H9 (cell line): ENCODE results near the gene OR2D2. TPM values are rescaled to one million over a fixed set of nuclear protein-coding genes. Genes with fewer than 3 reads are reported as not detected.
"Not testable (repeated sequence)": the region's sequence is repeated elsewhere in the genome, so short reads cannot be mapped to it uniquely, and the experiment has no call there.

Source experiments
- DNase-seq: peaks from one replicate; pipeline ENCODE4 v3.0.0-alpha.2; 2017
- H2AFZ ChIP-seq: one replicate; pipeline ENCODE4 v1.6.1; 2013; ENCODE audit warnings: mild to moderate bottlenecking, low read length, control low read depth, moderate library complexity
- H2AK5ac ChIP-seq: 2 replicates; pipeline ENCODE4 v1.6.1; 2013; ENCODE audit warnings: low read length, control low read depth, mixed read lengths; ENCODE audit not compliant: insufficient read length
- H2BK120ac ChIP-seq: one replicate; pipeline ENCODE4 v1.6.1; 2013; ENCODE audit warnings: low read depth, mild to moderate bottlenecking, low read length, control low read depth, inconsistent platforms; ENCODE audit not compliant: poor library complexity, severe bottlenecking
- H2BK12ac ChIP-seq: 2 replicates; pipeline ENCODE4 v1.6.1; 2013; ENCODE audit warnings: low read length, control low read depth, mixed read lengths, low read depth; ENCODE audit not compliant: insufficient read length
- H2BK15ac ChIP-seq: 2 replicates; pipeline ENCODE4 v1.6.1; 2013; ENCODE audit warnings: low read depth, low read length, control low read depth
- H2BK20ac ChIP-seq: one replicate; pipeline ENCODE4 v1.6.1; 2013; ENCODE audit warnings: low read depth, mild to moderate bottlenecking, low read length, control low read depth, inconsistent platforms; ENCODE audit not compliant: poor library complexity, severe bottlenecking
- H2BK5ac ChIP-seq: 2 replicates; pipeline ENCODE4 v1.6.1; 2013; ENCODE audit warnings: low read length, control low read depth, mixed read lengths; ENCODE audit not compliant: insufficient read length
- H3K14ac ChIP-seq: 2 replicates; pipeline ENCODE4 v1.6.1; 2013; ENCODE audit warnings: low read length, control low read depth; ENCODE audit not compliant: insufficient read depth
- H3K18ac ChIP-seq: 2 replicates; pipeline ENCODE4 v1.6.1; 2013; ENCODE audit warnings: low read depth, mild to moderate bottlenecking, mixed read lengths, low read length, control low read depth; ENCODE audit not compliant: insufficient read length
- H3K23ac ChIP-seq: 2 replicates; pipeline ENCODE4 v1.6.1; 2013; ENCODE audit warnings: low read length, control low read depth, mixed read lengths, low read depth; ENCODE audit not compliant: insufficient read length
- H3K23me2 ChIP-seq: 2 replicates; pipeline ENCODE4 v1.6.1; 2013; ENCODE audit warnings: low read depth, mild to moderate bottlenecking, mixed read lengths, low read length, control low read depth; ENCODE audit not compliant: insufficient read length, poor library complexity, severe bottlenecking
- H3K27ac ChIP-seq: 2 replicates; pipeline ENCODE4 v1.5.1; 2013; ENCODE audit warnings: low read length, control low read depth, mixed read lengths, low read depth; ENCODE audit not compliant: insufficient read length
- H3K27me3 ChIP-seq: 2 replicates; pipeline ENCODE4 v1.6.1; 2013; ENCODE audit warnings: low read length, control low read depth, inconsistent platforms; ENCODE audit not compliant: insufficient read depth
- H3K4ac ChIP-seq: 2 replicates; pipeline ENCODE4 v1.6.1; 2013; ENCODE audit warnings: low read depth, mild to moderate bottlenecking, control low read depth, inconsistent platforms, low read length, moderate library complexity
- H3K4me1 ChIP-seq: 2 replicates; pipeline ENCODE4 v1.6.1; 2013; ENCODE audit warnings: low read length, control low read depth, inconsistent platforms; ENCODE audit not compliant: insufficient read depth
- H3K4me2 ChIP-seq: 2 replicates; pipeline ENCODE4 v1.6.1; 2013; ENCODE audit warnings: low read length, control low read depth, mixed read lengths; ENCODE audit not compliant: insufficient read length, insufficient read depth
- H3K56ac ChIP-seq: 2 replicates; pipeline ENCODE4 v1.6.1; 2013; ENCODE audit warnings: low read depth, mild to moderate bottlenecking, mixed read lengths, low read length, control low read depth; ENCODE audit not compliant: insufficient read length
- H3K79me1 ChIP-seq: 2 replicates; pipeline ENCODE4 v1.6.1; 2013; ENCODE audit warnings: low read depth, mild to moderate bottlenecking, moderate library complexity, low read length, control low read depth, inconsistent platforms; ENCODE audit not compliant: insufficient read depth, poor library complexity, severe bottlenecking
- H3K79me2 ChIP-seq: 2 replicates; pipeline ENCODE4 v1.6.1; 2013; ENCODE audit warnings: low read length, control low read depth, inconsistent platforms; ENCODE audit not compliant: insufficient read depth
- H3K9ac ChIP-seq: 2 replicates; pipeline ENCODE4 v1.6.1; 2013; ENCODE audit warnings: low read length, control low read depth, mixed read lengths; ENCODE audit not compliant: insufficient read length; ENCODE audit errors: extremely low read depth
- H3K9me3 ChIP-seq: one replicate; pipeline ENCODE4 v1.6.1; 2013; ENCODE audit warnings: low read depth, low read length, inconsistent platforms; ENCODE audit not compliant: control insufficient read depth
- H3T11ph ChIP-seq: one replicate; pipeline ENCODE4 v1.6.1; 2013; ENCODE audit warnings: mild to moderate bottlenecking, low read length, control low read depth, inconsistent platforms
- H4K20me1 ChIP-seq: one replicate; pipeline ENCODE4 v1.6.1; 2013; ENCODE audit not compliant: control insufficient read depth, insufficient read length, insufficient read depth
- H4K5ac ChIP-seq: 2 replicates; pipeline ENCODE4 v1.6.1; 2013; ENCODE audit warnings: low read depth, mild to moderate bottlenecking, mixed read lengths, low read length, control low read depth; ENCODE audit not compliant: insufficient read length
- H4K8ac ChIP-seq: replicated peaks from 2 replicates; pipeline ENCODE4 v1.6.1; 2013; ENCODE audit warnings: low read length, control low read depth, mixed read lengths, low read depth; ENCODE audit not compliant: insufficient read length
- H4K91ac ChIP-seq: 2 replicates; pipeline ENCODE4 v1.6.1; 2013; ENCODE audit warnings: low read depth, mild to moderate bottlenecking, moderate library complexity, mixed read lengths, low read length, control low read depth; ENCODE audit not compliant: insufficient read length
- H3K27ac Mint-ChIP-seq, 3 experiments: 2 replicates in 2 of 3; 3 replicates in 1 of 3; pipeline ENCODE4 v1.8.0; 2020 to 2021; ENCODE audit warnings: mixed read lengths in 3 of 3, mild to moderate bottlenecking in 1 of 3, moderate library complexity in 1 of 3
- H3K27me3 Mint-ChIP-seq: 2 replicates; pipeline ENCODE4 v1.8.0; 2021; ENCODE audit warnings: low read depth, mild to moderate bottlenecking, moderate library complexity, mixed read lengths
- H3K36me3 Mint-ChIP-seq, 3 experiments: 2 replicates in 2 of 3; 3 replicates in 1 of 3; pipeline ENCODE4 v1.8.0; 2020 to 2021; ENCODE audit warnings: low read depth in 3 of 3, mixed read lengths in 3 of 3; ENCODE audit not compliant: insufficient read depth in 1 of 3
- H3K4me1 Mint-ChIP-seq, 2 experiments: 2 replicates each; pipeline ENCODE4 v1.8.0; 2020; ENCODE audit warnings: mixed read lengths in 2 of 2
- H3K4me3 Mint-ChIP-seq, 2 experiments: 2 replicates in 1 of 2; 3 replicates in 1 of 2; pipeline ENCODE4 v1.8.0; 2020 to 2021; ENCODE audit warnings: mild to moderate bottlenecking in 2 of 2, mixed read lengths in 2 of 2, moderate library complexity in 1 of 2
- H3K9me3 Mint-ChIP-seq, 2 experiments: 2 replicates in 1 of 2; 3 replicates in 1 of 2; pipeline ENCODE4 v1.8.0; 2020; ENCODE audit warnings: mild to moderate bottlenecking in 2 of 2, mixed read lengths in 2 of 2, moderate library complexity in 1 of 2
- CTCF ChIP-seq: fragments of 200-600 bp; sonication (generic); conservative IDR thresholded peaks from 3 replicates; pipeline ENCODE4 v1.8.0; 2021; ENCODE audit warnings: antibody characterized with exemption, mild to moderate bottlenecking
- WGBS: extraction: QIAGEN DNeasy Blood & Tissue Kit; methylation state at CpG from one replicate; pipeline ENCODE4 v1.1.7; 2013; ENCODE audit warnings: missing lambda C conversion rate, low lambda C conversion rate, mixed read lengths; ENCODE audit not compliant: insufficient read length; ENCODE audit errors: extremely low coverage; 5-methylcytosine and 5-hydroxymethylcytosine counted together
- total RNA-seq: library from RNA; stranded (reverse); gene quantifications from 2 replicates; pipeline ENCODE4 v1.2.1, GENCODE V29; 2021

Gene OR2D2
- total RNA-seq, 1 experiment from 2014 or later, result 0.26 TPM

GRCh38 chr11:6888830-6889229 lies 3.5 kb downstream of the OR2D2 start:
- no peak overlapping the region for H2AFZ ChIP-seq
- Mint-ChIP-seq H3K27me3 (no peaks in the 10 kb centered on the region; the same call in 1 of the 2 replicates), H3K9me3 (no peaks in the 10 kb centered on the region), H3K4me3 (no peak overlapping the region), H3K36me3 (no peaks in the 10 kb centered on the region), H3K4me1 (no peaks in the 10 kb centered on the region), H3K27ac (no peak overlapping the region)
- H3K56ac ChIP-seq, result no peak overlapping the region
- H2AK5ac ChIP-seq, result no peak overlapping the region
- no peak overlapping the region for H3T11ph ChIP-seq
- H2BK5ac ChIP-seq, result no peak overlapping the region
- no peak overlapping the region for H3K18ac ChIP-seq
- H3K4me2 ChIP-seq, result no peak overlapping the region
- no peaks in the 10 kb centered on the region for H3K4me1 ChIP-seq
- no peak overlapping the region for H3K9ac ChIP-seq
- no peaks in the 10 kb centered on the region for H3K79me2 ChIP-seq
- H2BK15ac ChIP-seq, result no peak overlapping the region
- H3K4ac ChIP-seq, result no peak overlapping the region
- no peak for DNase-seq
- H3K27ac ChIP-seq, result no peak overlapping the region
- H4K8ac ChIP-seq, result no peak overlapping the region
- H2BK12ac ChIP-seq, result no peak overlapping the region
- H3K27me3 ChIP-seq, result no peaks in the 10 kb centered on the region
- no peaks in the 10 kb centered on the region for H3K9me3 ChIP-seq
- H4K20me1 ChIP-seq, result no peaks in the 10 kb centered on the region
- no peak overlapping the region for H4K5ac ChIP-seq
- no peak overlapping the region for H2BK20ac ChIP-seq
- TF ChIP-seq CTCF, result no peak
- WGBS, result no CpG with 5 or more reads among the region's 4 CpGs
- no peaks in the 10 kb centered on the region for H3K79me1 ChIP-seq
- no peak overlapping the region for H2BK120ac ChIP-seq
- H3K14ac ChIP-seq, result no peak overlapping the region
- no peak overlapping the region for H3K23ac ChIP-seq
- no peaks in the 10 kb centered on the region for H3K23me2 ChIP-seq
- no peak overlapping the region for H4K91ac ChIP-seq

DNA sequence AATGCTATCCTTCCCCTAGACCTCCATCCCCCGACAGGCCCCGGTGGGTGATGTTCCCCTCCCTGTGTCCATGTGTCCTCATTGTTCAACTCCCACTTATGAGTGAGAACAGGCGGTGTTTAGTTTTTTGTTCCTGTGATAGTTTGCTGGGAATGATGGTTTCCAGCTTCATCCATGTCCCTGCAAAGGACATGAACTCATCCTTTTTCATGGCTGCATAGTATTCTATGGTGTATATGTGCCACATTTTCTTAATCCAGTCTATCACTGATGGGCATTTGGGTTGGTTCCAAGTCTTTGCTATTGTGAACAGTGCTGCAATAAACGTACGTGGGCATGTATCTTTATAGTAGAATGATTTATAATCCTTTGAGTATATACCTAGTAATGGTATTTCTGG lies 4.6 kb downstream of the OR2D2 start:
- H3K4me1 ChIP-seq, H3K27ac Mint-ChIP-seq, H4K8ac ChIP-seq, H4K5ac ChIP-seq, H3K27ac ChIP-seq, H3K27me3 Mint-ChIP-seq, H3K23ac ChIP-seq, H3K36me3 Mint-ChIP-seq, H3T11ph ChIP-seq, H3K56ac ChIP-seq, H3K23me2 ChIP-seq, H3K14ac ChIP-seq, H2BK5ac ChIP-seq, H2BK120ac ChIP-seq, H3K4ac ChIP-seq, H2BK15ac ChIP-seq, H3K79me1 ChIP-seq, H4K91ac ChIP-seq, H3K18ac ChIP-seq, H3K4me3 Mint-ChIP-seq, H3K4me2 ChIP-seq, H3K4me1 Mint-ChIP-seq, H3K9ac ChIP-seq, H2BK20ac ChIP-seq, H3K9me3 ChIP-seq, H3K27me3 ChIP-seq, H2AK5ac ChIP-seq, H4K20me1 ChIP-seq, H3K79me2 ChIP-seq, DNase-seq, H2AFZ ChIP-seq, H3K9me3 Mint-ChIP-seq, H2BK12ac ChIP-seq: not testable (repeated sequence)
- WGBS, result no CpG with 5 or more reads among the region's 5 CpGs
